ENCODE measurements around the gene ZNF445.
"Not testable (repeated sequence)": the region's sequence is repeated elsewhere in the genome, so short reads cannot be mapped to it uniquely, and the experiment has no call there.

Gene ZNF445

DNA sequence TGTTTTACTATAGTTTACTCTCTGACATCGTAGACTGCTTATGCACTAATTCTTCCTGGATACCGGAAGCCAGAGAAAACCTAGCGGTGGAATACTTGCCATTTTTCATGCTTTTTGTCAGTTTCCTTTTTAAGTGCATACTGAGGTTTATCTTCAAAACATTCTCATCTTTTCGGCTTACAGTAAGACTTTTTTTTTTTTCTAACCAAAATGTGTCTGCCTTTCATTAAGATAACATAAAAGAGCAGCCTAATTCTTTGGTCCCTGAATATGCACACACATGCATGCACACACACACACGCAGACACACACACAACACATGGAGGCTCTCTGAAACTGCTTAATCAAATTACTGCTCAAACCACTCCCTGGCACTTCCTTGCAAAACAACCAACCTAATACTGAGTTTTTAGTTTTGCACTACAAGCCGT is 1.3 kb downstream of the ZNF445 start:
- DNase-seq (ENCODE audit: low spot score), result peak; percentile 8

DNA sequence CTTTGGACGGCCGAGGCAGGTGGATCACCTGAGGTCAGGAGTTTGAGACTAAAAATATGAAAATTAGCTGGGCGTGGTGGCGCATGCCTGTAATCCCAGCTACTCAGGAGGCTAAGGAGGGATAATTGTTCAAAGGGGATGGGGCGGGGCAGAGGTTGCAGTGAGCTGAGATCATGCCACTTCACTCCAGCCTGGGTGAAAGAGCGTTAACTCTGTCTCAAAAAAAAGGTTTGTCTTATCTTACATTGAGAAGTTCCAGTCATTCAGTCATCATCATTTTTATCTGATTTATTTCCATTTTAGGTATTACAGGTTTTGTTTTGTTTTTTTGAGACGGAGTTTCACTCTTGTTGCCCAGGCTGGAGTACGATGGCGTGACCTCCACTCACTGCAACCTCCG is 2.6 kb downstream of the ZNF445 start:
- DNase-seq (ENCODE audit: low spot score), result not testable (repeated sequence)

DNA sequence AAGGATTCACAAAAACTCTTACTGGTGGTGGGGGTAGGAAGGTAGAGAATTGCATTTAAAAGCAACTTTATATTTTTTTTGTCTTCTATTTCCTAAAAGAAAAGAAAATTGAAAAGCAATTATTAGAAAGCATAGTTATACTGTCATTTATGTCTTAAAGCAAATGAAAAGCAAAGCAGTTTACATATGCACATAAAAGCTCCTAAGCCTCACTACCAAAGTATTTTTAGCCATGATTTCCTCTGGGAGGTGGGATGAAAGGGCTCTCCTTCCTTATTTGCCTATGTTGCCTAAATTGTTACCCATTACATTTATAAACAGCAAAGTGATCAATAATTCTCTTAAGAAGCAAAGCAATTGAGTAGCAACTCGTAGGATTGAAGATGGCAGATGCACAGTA is 7.0 kb downstream of the ZNF445 start:
- DNase-seq (ENCODE audit: low spot score), result no peak

DNA sequence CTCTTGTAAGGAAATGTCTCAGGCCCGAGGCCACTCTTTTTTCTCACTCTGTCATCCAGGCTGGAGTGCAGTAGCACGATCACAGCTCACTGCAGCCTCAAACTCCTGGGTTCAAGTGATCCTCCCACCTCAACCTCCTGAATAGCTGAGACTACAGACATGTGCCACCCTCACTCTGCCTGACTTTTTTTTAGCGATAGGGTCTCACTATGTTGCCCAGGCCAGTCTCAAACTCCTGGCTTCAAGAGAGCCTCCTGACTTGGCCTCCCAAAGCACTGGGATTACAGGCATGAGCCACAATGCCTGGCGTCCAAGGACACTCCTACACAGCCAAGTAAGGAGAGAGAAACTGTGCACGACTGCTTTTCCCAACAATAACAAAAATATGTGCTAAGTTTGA is 7.6 kb downstream of the ZNF445 start:
- DNase-seq (ENCODE audit: low spot score), result no peak

DNA sequence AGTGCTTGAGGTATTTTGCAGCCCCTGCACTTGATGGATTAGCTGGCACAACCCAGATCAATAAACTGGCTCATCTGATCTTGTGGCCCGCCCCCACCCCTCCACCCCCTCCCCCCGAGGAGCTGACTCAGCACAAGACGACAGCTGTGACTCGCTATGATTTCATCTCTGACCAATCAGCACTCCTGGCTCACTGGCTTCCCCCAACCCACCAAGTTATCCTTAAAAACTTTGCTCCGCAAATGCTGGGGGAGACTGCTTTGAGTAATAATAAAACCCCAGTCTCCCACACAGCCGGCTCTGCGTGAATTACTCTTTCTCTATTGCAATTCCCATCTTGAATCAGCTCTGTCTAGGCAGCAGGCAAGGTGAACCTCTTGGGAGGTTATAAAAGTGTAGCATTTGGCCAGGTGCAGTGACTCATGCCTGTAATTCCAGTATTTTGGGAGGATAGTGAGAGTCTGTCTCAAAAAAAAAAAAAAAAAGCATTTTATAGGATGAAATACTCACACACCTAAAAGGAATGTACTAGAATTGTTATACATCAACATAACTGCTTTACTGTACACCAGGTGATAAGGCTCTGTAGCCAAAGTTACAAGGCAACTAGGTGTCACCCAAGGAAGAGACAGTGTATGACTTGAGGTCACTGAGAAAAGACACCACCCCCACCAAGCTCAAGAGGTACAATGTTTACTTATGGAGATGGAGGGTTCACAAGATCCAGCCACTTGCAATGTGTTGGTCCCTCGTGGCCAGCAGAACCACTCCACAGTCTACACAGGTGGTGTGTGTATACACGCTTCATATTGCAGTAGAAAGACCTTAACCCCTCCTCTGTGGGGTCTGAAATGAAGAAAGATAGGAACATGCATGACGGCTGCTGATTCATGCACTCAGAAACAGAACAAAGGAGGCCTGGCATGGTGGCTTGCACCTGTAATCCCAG is 8.6 kb downstream of the ZNF445 start:
- DNase-seq (ENCODE audit: low spot score), result no peak

DNA sequence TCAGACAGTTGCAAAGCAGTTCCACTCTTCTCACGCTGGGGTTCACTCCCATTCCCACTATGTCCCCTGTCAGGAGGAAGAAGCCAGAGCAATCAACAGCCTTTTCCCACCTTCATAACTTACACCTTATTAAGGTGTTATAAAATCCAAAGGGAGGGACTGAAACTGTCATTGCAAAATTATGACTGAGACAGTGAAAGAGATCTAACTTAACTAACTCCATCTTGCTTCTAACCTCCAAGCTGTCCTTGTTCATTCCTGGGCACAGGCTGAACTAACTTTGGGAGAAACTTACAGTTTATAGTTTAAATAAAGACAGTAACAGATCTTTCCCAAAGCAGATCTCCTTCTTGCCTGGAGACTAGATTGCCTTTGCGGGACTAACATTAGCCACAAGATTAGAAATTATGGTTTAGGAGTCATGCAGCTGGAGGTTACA is 9.4 kb downstream of the ZNF445 start:
- not testable (repeated sequence) for DNase-seq (ENCODE audit: low spot score)

DNA sequence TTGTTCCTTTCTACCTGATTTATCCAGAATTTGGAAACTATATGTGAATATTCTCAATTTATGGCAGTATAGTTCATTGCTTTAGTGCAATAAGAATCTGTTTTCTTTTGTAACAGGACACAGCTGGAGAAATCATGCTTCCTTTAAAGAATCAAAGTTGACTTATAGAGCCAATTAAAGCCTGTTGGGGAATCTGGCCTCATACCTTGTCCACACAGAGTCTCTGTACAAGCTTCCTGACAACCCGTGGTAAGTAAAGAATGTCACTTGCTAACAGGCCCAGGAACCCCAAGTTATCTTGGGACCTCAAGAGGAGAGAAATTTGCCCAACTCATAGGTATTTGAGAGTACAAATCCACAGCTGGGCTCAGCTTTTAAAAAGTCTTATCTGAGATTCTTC is 10.2 kb downstream of the ZNF445 start:
- DNase-seq (ENCODE audit: low spot score), result no peak

DNA sequence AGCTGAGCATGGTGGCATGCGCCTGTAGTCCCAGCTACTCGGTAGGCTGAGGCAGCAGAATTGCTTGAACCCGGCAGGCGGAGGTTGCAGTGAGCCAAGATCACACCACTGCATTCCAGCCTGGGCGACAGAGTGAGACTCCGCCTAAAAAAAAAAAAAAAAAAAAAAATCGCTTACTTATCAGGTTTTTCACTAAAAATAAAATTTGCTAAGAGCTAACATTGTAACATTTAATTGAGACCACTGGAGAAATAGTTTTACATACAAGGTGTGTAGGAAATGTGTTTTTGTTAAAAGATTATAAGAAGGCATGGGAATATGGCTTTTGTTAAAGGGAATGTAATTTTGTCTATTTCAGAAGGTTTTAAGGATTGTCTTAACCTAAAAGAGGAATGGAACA is 12.6 kb downstream of the ZNF445 start:
- DNase-seq (ENCODE audit: low spot score), result not testable (repeated sequence)

DNA sequence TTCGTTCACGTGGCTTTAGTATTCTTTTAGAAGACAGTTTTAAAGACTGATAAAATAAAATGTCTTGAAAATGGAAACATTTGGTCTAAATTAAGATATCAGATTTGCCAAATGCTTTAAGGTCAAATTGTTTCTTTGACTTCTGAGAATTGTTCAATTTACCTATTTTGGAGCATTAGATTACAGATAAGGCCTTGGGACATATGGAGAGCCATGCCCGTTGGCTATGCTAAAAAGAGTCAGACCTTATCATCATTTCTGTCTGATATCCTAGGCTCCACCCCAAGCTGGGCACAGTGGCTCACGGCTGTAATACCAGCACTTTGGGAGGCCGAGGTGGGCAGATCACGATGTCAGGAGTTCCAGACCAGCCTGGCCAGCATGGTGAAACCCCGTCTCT is 13.0 kb downstream of the ZNF445 start:
- DNase-seq (ENCODE audit: low spot score), result no peak

DNA sequence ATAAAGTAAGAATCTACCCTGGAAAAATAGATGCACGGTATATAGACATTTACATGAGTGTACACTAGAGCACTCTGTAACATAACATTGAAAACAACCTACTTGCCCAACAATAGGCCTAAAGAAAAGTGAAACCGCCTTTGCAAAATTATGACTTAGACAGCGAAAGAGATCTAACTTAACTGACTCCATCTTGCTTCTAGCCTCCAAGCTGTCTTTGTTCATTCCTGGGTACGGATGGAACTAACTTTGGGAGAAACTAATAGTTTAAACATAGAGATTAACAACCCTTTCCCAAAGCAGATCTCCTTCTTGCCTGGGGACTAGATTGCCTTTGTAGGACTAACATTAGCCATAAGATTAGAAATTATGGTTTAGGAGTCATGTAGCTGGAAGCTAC is 17.4 kb downstream of the ZNF445 start:
- not testable (repeated sequence) for DNase-seq (ENCODE audit: low spot score)

DNA sequence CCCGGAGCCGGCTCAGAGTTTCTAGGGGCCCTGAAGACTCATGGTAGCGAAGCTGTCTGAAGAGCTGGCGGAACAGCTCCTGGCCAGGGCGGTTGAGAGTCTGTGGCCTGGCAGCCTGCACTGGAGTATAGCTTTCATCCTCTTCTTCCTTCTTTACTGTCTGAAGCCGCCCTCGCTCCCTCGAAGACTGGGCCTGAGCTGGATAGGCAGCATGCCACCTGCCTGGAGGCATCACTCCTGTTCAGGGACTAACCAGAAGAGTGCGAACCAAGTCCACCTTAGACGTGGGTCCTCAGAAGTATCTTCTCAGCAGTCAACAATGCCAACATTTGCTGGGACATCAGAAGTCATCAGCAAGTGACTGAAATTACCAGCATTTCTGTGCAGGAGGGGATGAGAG is 22.2 kb downstream of the ZNF445 start:
- DNase-seq (ENCODE audit: low spot score), result no peak

DNA sequence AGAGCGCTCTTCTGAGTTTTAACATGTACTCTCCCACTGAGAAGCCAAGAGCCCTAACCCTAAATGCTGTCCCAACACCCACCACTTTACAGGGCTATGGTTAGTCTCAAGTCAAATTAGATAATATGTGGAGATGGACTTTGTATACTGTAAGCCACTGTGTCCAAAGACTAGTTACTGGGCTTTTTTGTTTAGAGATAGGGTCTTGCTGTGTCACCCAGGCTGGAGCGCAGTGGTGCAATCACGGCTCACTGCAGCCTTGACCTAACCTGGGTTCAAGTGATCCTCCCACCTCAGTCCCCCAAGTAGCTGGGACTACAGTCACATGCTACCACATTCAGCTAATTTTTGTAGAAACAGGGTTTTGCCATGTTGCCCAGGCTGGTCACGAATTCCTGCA is 23.2 kb downstream of the ZNF445 start:
- DNase-seq (ENCODE audit: low spot score), result no peak

DNA sequence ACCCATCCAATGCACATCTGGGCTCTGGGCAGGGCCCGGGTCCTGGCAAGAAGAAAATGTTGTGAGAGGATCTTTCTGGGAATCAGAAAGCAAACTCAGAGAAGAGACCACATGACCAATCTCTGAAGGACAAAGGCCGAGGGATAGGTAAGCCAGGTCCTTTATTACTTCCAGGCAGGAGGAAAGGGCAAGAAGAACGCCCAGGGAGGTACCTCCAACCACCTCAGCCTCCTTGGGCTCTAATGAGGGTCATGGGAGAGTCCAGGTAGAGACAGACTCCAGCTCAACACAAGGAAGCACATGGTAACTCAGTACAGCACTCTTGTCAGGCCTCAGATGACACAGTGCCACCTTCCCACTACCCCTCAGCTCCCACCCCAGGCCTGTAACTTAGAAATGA is 26.0 kb downstream of the ZNF445 start:
- no peak for DNase-seq (ENCODE audit: low spot score)

DNA sequence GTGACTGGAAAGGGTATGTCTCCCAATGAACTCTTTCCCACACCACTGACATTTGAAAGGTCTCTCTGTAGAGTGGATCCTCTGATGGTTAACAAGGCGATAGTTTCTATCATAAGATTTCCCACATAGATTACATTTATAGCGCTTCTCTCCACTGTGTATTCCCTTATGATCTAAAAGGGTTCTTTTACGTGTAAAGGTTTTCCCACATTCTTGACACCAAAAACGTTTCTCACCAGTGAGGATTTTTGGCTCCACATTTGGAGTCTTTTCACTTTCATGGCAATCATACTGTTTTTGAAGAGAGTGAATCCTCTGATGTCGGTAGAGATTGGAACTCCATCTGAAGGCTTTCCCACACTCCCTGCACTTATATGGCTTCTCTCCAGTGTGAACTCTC is 30.5 kb downstream of the ZNF445 start:
- DNase-seq (ENCODE audit: low spot score), result no peak

DNA sequence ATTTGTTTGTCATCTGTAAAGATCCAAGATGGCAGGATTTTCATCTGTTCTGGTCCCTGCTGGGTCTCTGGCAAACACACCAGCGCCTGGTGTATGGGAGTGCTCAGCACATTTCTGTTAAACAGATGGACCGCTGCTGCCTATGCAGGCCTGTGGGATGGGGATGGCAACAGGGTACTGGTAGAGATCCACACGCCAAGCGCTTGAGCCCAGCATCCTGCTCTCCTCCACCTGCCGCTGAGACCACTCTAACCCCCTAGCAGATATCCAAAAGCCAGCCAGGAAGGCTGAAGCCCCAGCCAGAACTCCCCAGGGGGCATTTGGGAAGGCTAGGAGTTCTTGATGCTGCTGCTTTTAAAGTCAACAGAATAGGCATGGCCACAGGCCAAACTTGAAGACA is 31.7 kb downstream of the ZNF445 start:
- no peak for DNase-seq (ENCODE audit: low spot score)

DNA sequence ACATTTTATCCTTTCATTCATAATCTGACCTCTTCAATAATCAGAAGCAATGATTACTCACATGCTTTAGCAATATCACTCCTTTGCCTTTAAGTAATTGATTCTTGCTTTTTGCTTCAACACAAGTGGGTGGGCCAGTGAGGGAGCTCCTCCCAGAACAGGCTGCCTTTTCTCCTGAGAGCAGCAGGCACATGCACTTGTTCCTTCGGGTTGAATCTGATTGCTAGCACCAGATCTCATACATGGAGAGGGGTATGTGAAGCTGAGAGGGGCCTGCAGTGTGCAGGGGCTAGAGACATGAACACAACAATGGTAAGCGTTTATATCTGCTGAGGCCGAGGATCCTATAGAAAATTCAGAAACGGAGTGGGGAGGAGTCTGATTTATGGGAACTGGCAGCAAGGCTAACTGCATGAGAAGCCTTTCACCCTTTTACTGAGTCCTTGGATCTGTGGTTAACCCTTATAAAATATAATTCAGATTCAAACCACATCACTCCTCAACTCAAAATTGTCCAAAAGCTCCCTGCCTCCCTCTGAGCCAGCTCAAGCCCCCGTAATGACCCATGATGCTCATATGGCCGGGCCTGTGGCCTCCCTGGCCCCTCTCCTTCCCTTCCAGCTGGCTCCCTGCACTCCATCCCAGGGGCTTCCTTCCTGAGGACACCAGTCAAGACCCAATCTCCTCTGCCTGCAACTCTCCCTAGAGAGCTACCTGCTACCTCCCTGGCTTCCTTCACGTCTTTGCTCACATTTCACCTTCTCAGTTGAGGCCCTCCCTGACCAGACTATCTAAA is 32.4 kb downstream of the ZNF445 start:
- DNase-seq (ENCODE audit: low spot score), result no peak

DNA sequence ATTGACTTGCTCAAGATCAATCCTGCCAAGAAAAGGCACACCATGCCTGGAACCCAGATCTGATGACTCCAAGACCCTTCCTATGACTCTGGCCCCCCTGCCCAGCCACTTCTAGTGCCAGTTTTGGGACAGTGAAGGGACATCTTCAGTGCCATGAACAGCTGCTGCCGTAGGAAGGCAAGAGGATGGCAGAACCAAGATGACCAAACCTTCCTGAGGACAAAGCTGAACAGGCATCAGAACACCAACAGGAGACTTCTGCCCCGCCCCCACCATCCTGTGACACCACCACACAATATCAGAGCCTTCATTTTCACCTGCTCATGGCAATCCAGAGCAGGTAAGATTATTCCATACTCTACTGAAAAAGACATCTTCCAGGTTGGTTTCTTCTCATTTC is 33.0 kb downstream of the ZNF445 start:
- DNase-seq (ENCODE audit: low spot score), result no peak

DNA sequence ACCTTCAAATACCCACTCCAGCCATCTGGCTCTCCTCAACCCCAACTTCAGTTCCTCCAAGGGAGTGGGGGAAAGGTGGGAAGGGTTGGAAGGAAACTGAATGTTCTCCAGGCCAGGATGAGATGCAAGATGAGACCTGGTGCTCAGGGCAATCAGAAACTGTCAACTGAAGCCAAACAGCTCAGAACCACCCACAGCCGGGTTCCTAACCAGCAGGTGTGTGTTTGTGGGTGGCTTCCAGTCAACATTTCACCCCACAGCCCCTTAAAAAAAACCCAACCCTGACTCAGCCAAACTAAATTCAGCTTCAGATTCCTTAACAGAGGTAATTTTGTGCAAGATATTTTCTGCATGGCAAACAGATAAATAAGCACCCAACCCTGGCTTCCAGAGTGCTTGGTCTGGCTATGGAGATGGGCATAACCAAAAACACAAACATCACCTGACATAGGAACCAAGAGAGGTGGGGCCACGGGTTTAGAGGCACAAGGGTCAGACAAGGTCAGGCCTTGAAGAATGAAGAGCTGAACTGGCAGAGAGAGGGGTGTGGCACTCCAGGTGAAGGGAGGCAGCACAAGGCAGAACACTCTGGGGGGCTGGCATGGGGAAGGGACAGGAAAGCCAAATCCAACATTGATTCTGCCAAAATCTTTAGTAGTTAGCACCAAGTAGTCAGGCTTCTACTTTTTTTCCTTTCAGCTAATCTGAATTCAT is 34.7 kb downstream of the ZNF445 start:
- DNase-seq (ENCODE audit: low spot score), result no peak

DNA sequence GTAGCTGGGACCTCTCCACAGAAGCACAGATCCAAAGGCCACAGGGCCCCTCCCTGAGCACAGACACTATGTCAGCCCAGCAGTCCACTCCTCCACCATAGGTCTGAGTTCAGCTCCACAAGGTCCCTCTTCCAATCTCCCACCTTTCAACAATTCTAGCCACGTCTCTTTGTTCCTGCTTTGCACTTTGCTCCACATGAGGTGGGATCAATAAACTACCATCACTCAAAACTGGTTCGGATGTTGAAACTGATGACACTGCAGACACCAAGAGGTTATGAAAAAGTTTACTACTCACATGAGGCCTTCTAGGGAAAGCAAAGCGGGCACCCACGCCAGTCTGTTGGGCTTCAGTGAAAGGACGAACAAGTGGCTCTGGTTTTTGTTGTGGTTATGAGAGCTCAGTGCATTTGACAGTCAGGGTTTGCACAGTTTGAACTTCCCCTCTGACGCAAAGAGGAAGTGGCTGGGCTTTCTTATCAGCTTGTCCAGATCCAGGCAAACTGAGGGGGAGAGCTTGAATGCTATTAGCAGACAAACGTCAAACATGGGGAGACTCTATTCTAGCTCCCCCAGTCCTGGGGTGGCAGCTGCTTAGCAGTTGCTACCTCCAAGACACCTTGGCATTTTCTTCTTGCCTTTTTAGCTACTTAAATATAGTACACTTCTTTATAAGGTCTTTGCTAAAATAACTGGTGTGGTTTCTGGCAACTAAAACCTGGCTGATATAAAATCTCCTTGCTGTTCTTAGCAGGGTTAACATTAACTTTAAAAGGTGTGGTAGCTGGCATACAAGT is 37.8 kb downstream of the ZNF445 start:
- peak; percentile 59 for DNase-seq (ENCODE audit: low spot score)

DNA sequence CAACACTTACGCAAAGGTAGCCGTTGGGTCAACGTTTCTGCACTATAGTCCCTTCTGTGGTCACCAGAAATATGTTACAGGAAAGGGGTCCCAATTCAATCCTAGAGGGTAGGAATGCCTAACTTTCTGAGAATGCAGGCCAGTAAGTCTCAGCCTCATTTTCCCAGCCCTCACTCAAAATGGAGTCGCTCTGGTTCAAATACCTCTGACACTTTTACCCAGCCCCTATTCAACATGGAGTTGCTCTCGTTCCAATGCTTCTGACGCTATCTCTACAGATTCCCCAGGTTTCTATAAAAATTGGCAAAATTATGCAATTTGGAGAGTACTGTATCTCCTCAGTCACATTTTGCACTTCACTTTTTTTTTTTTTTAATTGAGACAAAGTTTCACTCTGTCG is 39.7 kb downstream of the ZNF445 start:
- DNase-seq (ENCODE audit: low spot score), result no peak

DNA sequence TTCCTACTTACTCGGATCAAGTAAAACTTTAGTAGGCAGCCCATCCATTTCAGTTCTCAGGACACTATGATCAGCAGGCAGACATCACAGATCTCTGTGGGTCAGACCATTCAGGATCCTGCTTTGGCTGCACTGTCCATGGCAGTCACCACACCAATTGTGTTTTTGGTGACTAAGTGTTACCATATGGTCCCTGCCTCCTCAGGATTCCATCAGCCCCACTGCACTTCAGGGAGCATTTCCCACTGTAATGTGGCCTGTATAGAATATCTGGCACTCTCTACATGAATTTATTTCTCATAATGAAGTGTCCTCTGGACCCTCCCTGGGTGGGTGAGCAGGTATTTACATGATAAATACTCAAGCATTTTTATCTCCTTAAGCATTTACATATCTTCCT is 41.3 kb downstream of the ZNF445 start:
- no peak for DNase-seq (ENCODE audit: low spot score)
